ENCODE measurements around the gene CCL7.

The CCL7 gene

DNA sequence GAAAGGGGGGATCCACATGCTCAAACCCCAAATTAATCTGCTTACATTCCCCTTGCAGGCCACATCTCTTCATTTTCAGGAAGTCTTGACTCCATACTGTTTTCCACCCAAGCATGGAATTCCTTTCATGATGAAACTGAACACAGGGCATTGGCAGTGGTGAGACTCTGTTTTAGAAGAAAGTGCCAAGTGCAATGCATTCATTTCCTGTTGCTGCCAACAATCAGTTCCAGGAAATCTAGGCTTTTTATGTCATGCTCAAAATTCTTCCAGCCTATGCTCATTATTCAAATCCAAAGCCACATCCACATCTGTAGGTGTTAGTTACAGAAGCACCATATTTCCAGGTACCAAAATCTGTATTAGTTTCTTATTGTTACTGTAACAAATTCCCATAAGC, 10.9 kb upstream of the CCL7 start:
- no peak overlapping the region for H3K27ac ChIP-seq (ENCODE audit: low read depth, low read length, poor library complexity, severe bottlenecking)
- TF ChIP-seq EZH2 (IDR thresholded peaks at IDR 0.05; ENCODE audit: borderline replicate concordance, low read length): no peak
- TF ChIP-seq, protein P1, sequence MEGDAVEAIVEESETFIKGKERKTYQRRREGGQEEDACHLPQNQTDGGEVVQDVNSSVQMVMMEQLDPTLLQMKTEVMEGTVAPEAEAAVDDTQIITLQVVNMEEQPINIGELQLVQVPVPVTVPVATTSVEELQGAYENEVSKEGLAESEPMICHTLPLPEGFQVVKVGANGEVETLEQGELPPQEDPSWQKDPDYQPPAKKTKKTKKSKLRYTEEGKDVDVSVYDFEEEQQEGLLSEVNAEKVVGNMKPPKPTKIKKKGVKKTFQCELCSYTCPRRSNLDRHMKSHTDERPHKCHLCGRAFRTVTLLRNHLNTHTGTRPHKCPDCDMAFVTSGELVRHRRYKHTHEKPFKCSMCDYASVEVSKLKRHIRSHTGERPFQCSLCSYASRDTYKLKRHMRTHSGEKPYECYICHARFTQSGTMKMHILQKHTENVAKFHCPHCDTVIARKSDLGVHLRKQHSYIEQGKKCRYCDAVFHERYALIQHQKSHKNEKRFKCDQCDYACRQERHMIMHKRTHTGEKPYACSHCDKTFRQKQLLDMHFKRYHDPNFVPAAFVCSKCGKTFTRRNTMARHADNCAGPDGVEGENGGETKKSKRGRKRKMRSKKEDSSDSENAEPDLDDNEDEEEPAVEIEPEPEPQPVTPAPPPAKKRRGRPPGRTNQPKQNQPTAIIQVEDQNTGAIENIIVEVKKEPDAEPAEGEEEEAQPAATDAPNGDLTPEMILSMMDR (IDR thresholded peaks at IDR 0.05; ENCODE audit: low read length): no peak
- H2AFZ ChIP-seq (ENCODE audit: low read length): no peak overlapping the region
- no peak overlapping the region for H3K4me2 ChIP-seq (ENCODE audit: low read length)
- no peaks in the 10 kb centered on the region for H3K9me3 ChIP-seq (ENCODE audit: low read length)
- H3K9me2 ChIP-seq (ENCODE audit: low read depth, low read length): no peaks in the 10 kb centered on the region
- no peaks in the 10 kb centered on the region for H3K36me3 ChIP-seq (ENCODE audit: insufficient read depth, low read length)
- H3K27me3 ChIP-seq (ENCODE audit: insufficient read depth, low read length): no peaks in the 10 kb centered on the region
- H3K9ac ChIP-seq (ENCODE audit: low read length): no peak overlapping the region
- no peaks in the 10 kb centered on the region for H3K79me2 ChIP-seq (ENCODE audit: insufficient read depth, low read length)
- H4K20me1 ChIP-seq (ENCODE audit: insufficient read depth, low read length): no peaks in the 10 kb centered on the region
- no peak overlapping the region for H3K4me3 ChIP-seq (ENCODE audit: low read depth, low read length, poor library complexity, severe bottlenecking)
- no peaks in the 10 kb centered on the region for H3F3A ChIP-seq (ENCODE audit: insufficient read depth, low read length)
- H3K4me1 ChIP-seq (ENCODE audit: insufficient read depth, low read length, severe bottlenecking): no peaks in the 10 kb centered on the region

DNA sequence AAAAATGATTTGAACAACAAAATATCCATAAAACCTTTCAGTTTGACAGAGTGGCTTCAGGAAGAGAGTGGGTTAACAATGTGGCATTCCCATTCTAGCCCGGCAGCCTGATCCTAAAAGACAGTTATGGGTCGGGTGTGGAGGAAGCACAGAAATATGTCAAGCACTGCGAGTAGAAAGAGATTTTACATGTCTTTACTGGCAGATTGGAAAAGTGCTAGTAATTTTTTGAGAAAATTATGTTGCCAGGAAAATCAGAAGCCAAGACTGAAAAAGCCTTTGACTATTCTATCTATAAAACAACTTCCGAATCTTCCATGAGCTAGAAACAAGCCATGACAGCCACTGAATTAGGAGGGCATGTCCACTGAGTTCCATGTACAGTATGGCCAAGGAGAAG, 9.2 kb upstream of the CCL7 start:
- Histone ChIP-seq H3K9me2 (ENCODE audit: low read depth, low read length) (no peaks in the 10 kb centered on the region), H3K79me2 (ENCODE audit: insufficient read depth, low read length) (no peaks in the 10 kb centered on the region), H3K4me2 (ENCODE audit: low read length) (no peak overlapping the region), H3K4me3 (ENCODE audit: low read depth, low read length, poor library complexity, severe bottlenecking) (no peak overlapping the region), H3K27me3 (ENCODE audit: insufficient read depth, low read length) (no peaks in the 10 kb centered on the region), H3K9ac (ENCODE audit: low read length) (no peak overlapping the region), H3K9me3 (ENCODE audit: low read length) (no peaks in the 10 kb centered on the region), H4K20me1 (ENCODE audit: insufficient read depth, low read length) (no peaks in the 10 kb centered on the region), H3K36me3 (ENCODE audit: insufficient read depth, low read length) (no peaks in the 10 kb centered on the region), H3K27ac (ENCODE audit: low read depth, low read length, poor library complexity, severe bottlenecking) (no peak overlapping the region), H3K4me1 (ENCODE audit: insufficient read depth, low read length, severe bottlenecking) (no peaks in the 10 kb centered on the region), H2AFZ (ENCODE audit: low read length) (no peak overlapping the region), H3F3A (ENCODE audit: insufficient read depth, low read length) (no peaks in the 10 kb centered on the region)
- TF ChIP-seq, protein P1 (IDR thresholded peaks at IDR 0.05; ENCODE audit: low read length): no peak

DNA sequence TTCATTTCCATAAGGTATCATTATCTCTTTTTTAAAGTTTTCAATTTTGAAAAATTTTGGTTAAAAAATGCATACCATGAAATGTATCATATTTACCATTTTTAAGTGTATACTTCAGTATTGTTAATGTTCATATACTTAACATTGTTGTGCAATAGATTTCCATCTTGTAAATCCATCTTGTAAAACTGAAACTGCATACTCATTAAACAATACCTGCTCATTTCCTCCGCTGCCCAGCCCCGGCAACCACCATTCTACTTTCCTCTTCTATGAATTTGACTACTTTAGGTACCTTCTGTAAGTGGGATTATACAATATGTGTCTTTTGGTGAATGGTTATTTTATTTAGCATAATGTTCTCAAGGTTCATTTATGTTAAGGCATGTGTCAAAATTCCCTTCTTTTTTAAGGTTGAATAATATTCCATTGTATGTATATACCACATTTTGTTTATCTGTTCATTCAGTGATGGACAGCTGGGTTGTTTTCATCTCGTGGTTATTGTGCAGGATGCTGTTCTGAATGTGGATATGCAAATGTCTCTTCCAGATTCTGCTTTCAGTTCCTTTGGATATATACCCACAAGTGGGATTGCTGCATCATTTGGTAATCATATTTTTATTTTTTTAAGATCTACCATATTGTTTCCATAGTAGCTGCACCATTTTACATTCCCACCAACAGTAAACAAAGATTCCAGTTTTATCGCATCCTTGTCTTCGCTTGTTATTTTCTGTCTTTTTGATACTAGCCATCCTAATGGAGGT, 8.3 kb upstream of the CCL7 start:
- no peak overlapping the region for H3K9ac ChIP-seq (ENCODE audit: low read length)

More for the DNA sequence above, 8.3 kb upstream of the CCL7 start:
- Histone ChIP-seq H3K36me3 (ENCODE audit: insufficient read depth, low read length) (no peaks in the 10 kb centered on the region), H3F3A (ENCODE audit: insufficient read depth, low read length) (no peaks in the 10 kb centered on the region), H3K27ac (ENCODE audit: low read depth, low read length, poor library complexity, severe bottlenecking) (no peak overlapping the region), H3K4me2 (ENCODE audit: low read length) (no peak overlapping the region), H4K20me1 (ENCODE audit: insufficient read depth, low read length) (no peaks in the 10 kb centered on the region), H3K9me2 (ENCODE audit: low read depth, low read length) (no peaks in the 10 kb centered on the region), H3K79me2 (ENCODE audit: insufficient read depth, low read length) (no peaks in the 10 kb centered on the region), H3K4me1 (ENCODE audit: insufficient read depth, low read length, severe bottlenecking) (no peaks in the 10 kb centered on the region), H3K9me3 (ENCODE audit: low read length) (no peaks in the 10 kb centered on the region), H3K27me3 (ENCODE audit: insufficient read depth, low read length) (no peaks in the 10 kb centered on the region), H3K4me3 (ENCODE audit: low read depth, low read length, poor library complexity, severe bottlenecking) (no peak overlapping the region), H2AFZ (ENCODE audit: low read length) (no peak overlapping the region)
- TF ChIP-seq EZH2 (IDR thresholded peaks at IDR 0.05; ENCODE audit: borderline replicate concordance, low read length): no peak
- TF ChIP-seq, protein P1 (IDR thresholded peaks at IDR 0.05; ENCODE audit: low read length): no peak
